ENCODE measurements around the gene BCAT1.

- TF ChIP-seq EP300 (IDR thresholded peaks at IDR 0.05; ENCODE audit: borderline replicate concordance in 1 of 2, low read depth in 2 of 2, low read length in 2 of 2): no peak
- TF ChIP-seq CTCF (IDR thresholded peaks at IDR 0.05; ENCODE audit: control extremely low read depth in 1 of 3, insufficient read depth in 1 of 3, low read depth in 1 of 3, low read length in 3 of 3): no peak
- no peak for TF ChIP-seq CTBP2 (IDR thresholded peaks at IDR 0.05; ENCODE audit: borderline replicate concordance, insufficient read depth, insufficient read length, low read length)
- no peak for TF ChIP-seq POLR2A (IDR thresholded peaks at IDR 0.05; ENCODE audit: control extremely low read depth in 1 of 2, low read depth in 2 of 2, low read length in 2 of 2)
- TF ChIP-seq MAX (IDR thresholded peaks at IDR 0.05): no peak
- TF ChIP-seq CBX8 (IDR thresholded peaks at IDR 0.05; ENCODE audit: borderline replicate concordance, low read depth, low read length): no peak
- TF ChIP-seq JUND (IDR thresholded peaks at IDR 0.05; ENCODE audit: low read length): no peak
- no peak for TF ChIP-seq EZH2 (IDR thresholded peaks at IDR 0.05; ENCODE audit: low read depth, low read length, severe bottlenecking)
- TF ChIP-seq SIX5 (IDR thresholded peaks at IDR 0.05; ENCODE audit: low read depth, low read length): no peak
- TF ChIP-seq ZNF274 (IDR thresholded peaks at IDR 0.05; ENCODE audit: borderline replicate concordance, extremely low read depth, low read length): no peak
- TF ChIP-seq POLR2AphosphoS5 (IDR thresholded peaks at IDR 0.05; ENCODE audit: low read depth, low read length): no peak
- TF ChIP-seq MAFK (IDR thresholded peaks at IDR 0.05; ENCODE audit: low read depth, low read length): no peak
- TF ChIP-seq CHD2 (IDR thresholded peaks at IDR 0.05; ENCODE audit: low read length): no peak
These were observed 150.6 kb downstream of the BCAT1 start for GRCh38 chr12:24798335-24798734.

Data from H1 (cell line).